Uterus (tissue), 4 donors: Measurements from ENCODE around the gene CA6. TPM values are rescaled to one million over a fixed set of nuclear protein-coding genes. Genes with fewer than 3 reads are reported as not detected.

Experiments used
- DNase-seq, 2 donors: peaks; one replicate each; pipeline ENCODE4 v3.0.0-alpha.2; 2019 to 2020
- H3K27ac ChIP-seq, 2 donors: fragments of 200-600 bp; sonication (generic); 1 replicate in 1 of 2; 2 replicates in 1 of 2; pipeline ENCODE4 v1.5.1; 2016 to 2018
- H3K27me3 ChIP-seq, 2 donors: fragments of 200-600 bp; sonication (generic); one replicate each; pipeline ENCODE4 v1.5.1; 2018 to 2019; ENCODE audit warnings: control low read depth in 1 of 2
- H3K36me3 ChIP-seq, 2 donors: fragments of 200-600 bp; sonication (generic); one replicate each; pipeline ENCODE4 v1.5.1; 2019; ENCODE audit warnings: control low read depth in 1 of 2
- H3K4me1 ChIP-seq, 2 donors: fragments of 200-600 bp; sonication (generic); one replicate each; pipeline ENCODE4 v1.5.1; 2018 to 2019; ENCODE audit warnings: control low read depth in 1 of 2
- H3K4me3 ChIP-seq, 2 donors: fragments of 200-600 bp; sonication (generic); 1 replicate in 1 of 2; 2 replicates in 1 of 2; pipeline ENCODE4 v1.5.1; 2018 to 2019; ENCODE audit warnings: mild to moderate bottlenecking in 1 of 2
- H3K9me3 ChIP-seq, 2 donors: fragments of 200-600 bp; sonication (generic); one replicate each; pipeline ENCODE4 v1.5.1; 2019; ENCODE audit warnings: control low read depth in 1 of 2
- POLR2A ChIP-seq, 2 donors: fragments of 450-650 bp; IDR thresholded peaks; one replicate each; pipeline ENCODE4 v1.6.1; 2016; ENCODE audit warnings: antibody characterized with exemption in 2 of 2, mild to moderate bottlenecking in 1 of 2, moderate library complexity in 1 of 2
- intact Hi-C: fragments of 100-400 bp; cut with DNase I; formaldehyde crosslinking; loops from one replicate; pipeline ENCODE4 v1.15.1; 2023; ENCODE audit warnings: low total_unique reads
- total RNA-seq, 4 donors: library from RNA; depleted of rRNA in 3 of 4; stranded (reverse); fragments of >200 nt in 3 of 4; gene quantifications; one replicate each; pipeline versions ENCODE4 v1.1.0 to v1.2.4, GENCODE V29; 2014 to 2023
- TF ChIP-seq, protein P1 (sequence below), 4 experiments: fragments of 200-600 bp in 2 of 4; fragments of 450-650 bp in 2 of 4; sonication (generic) in 2 of 4; IDR thresholded peaks; one replicate each; pipeline ENCODE4 v1.5.1; 2016 to 2019; ENCODE audit warnings: antibody characterized with exemption in 4 of 4, mild to moderate bottlenecking in 2 of 4, moderate library complexity in 1 of 4
- donor health status: DM: yes; HTN: yes; CAD: no.

CA6 gene
- total RNA-seq, 4 donors from 2014 or later, result not detected

DNA sequence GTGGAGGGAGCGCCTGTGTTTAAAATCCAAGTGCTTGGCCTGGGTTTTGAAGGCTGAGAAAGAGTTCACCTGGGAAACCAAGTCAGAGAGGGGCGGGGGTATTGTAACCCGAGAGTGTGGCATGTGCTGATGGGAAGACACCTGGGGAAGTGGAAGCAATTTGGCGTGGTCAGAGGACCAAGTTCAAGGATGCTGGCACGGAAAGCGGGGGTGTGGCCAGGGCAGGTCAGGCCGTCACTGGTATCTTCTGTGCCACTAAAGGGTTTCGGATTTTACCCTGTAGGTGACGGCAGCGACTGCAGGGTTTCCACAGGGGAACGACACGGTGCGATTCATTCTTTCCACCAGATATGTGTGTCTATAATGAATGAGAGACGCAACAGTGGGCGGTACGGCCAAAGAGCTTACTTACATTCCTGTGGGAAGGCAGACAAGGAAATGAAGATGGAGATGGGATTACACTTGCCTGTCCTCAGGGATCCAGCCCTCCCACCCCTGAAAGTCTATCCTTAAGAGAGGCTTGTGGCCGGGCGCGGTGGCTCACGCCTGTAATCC, 31.3 kb downstream of the CA6 start:
- Histone ChIP-seq H3K4me1 (no peaks in the 10 kb centered on the region), H3K9me3 (no peaks in the 10 kb centered on the region), H3K27ac (no peak overlapping the region), H3K36me3 (no peaks in the 10 kb centered on the region), H3K27me3 (no peaks in the 10 kb centered on the region), H3K4me3 (no peak overlapping the region)
- intact Hi-C loops, result no loop called here
- no peak for DNase-seq
- TF ChIP-seq, protein P1, sequence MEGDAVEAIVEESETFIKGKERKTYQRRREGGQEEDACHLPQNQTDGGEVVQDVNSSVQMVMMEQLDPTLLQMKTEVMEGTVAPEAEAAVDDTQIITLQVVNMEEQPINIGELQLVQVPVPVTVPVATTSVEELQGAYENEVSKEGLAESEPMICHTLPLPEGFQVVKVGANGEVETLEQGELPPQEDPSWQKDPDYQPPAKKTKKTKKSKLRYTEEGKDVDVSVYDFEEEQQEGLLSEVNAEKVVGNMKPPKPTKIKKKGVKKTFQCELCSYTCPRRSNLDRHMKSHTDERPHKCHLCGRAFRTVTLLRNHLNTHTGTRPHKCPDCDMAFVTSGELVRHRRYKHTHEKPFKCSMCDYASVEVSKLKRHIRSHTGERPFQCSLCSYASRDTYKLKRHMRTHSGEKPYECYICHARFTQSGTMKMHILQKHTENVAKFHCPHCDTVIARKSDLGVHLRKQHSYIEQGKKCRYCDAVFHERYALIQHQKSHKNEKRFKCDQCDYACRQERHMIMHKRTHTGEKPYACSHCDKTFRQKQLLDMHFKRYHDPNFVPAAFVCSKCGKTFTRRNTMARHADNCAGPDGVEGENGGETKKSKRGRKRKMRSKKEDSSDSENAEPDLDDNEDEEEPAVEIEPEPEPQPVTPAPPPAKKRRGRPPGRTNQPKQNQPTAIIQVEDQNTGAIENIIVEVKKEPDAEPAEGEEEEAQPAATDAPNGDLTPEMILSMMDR (IDR thresholded peaks at IDR 0.05), result no peak
- TF ChIP-seq POLR2A (IDR thresholded peaks at IDR 0.05), result no peak

DNA sequence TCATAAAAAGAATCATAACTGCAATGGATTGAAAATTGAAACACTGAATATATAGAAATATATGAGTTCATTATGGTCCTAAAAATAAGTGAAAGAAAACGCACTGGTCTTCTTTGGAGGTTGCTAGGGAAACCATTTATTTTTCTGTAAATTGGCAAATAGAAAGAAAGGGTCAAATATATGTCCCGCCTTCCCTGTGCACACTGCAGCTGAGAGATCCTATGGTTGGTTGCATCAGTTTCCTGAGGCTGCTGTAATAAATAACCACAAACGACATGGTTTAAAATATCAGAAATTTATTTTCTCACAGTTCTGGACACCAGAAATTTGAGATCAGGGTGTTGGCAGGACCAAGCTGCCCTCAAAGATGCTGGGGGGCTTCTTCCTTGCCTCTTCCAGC, 35.0 kb downstream of the CA6 start:
- H3K4me3 ChIP-seq, result no peak overlapping the region
- TF ChIP-seq, protein P1 (IDR thresholded peaks at IDR 0.05), result no peak
- TF ChIP-seq POLR2A (IDR thresholded peaks at IDR 0.05), result no peak
- H3K4me1 ChIP-seq, result no peaks in the 10 kb centered on the region
- H3K27me3 ChIP-seq, result no peaks in the 10 kb centered on the region
- no peak for DNase-seq
- no peaks in the 10 kb centered on the region for H3K9me3 ChIP-seq
- no peaks in the 10 kb centered on the region for H3K36me3 ChIP-seq
- H3K27ac ChIP-seq, result no peak overlapping the region
- intact Hi-C loops, result no loop called here

DNA sequence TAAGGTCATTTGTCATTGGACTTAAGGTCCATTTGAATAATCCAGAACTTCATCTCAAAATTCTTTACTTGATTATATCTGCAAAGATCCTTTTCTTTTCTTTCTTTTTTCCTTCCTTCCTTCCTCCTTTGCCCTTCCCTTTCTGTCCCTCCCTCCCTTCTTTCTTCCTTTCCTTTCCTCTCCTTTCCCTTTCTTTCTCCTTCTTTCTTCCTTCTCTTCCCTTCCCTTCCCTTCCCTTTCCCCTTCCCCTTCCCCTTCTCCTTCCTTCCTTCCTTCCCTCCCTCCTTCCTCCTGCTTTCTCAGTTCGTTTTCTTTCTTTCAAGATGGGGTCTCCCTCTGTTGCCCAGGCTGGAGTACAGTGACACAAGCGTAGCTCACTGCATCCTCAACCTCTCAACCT, 35.5 kb downstream of the CA6 start:
- no peaks in the 10 kb centered on the region for H3K27me3 ChIP-seq
- H3K9me3 ChIP-seq, result no peaks in the 10 kb centered on the region
- no peak for DNase-seq
- no peak overlapping the region for H3K4me3 ChIP-seq
- intact Hi-C loops, result no loop called here
- H3K27ac ChIP-seq, result no peak overlapping the region
- no peaks in the 10 kb centered on the region for H3K36me3 ChIP-seq
- TF ChIP-seq POLR2A (IDR thresholded peaks at IDR 0.05), result no peak
- no peaks in the 10 kb centered on the region for H3K4me1 ChIP-seq

DNA sequence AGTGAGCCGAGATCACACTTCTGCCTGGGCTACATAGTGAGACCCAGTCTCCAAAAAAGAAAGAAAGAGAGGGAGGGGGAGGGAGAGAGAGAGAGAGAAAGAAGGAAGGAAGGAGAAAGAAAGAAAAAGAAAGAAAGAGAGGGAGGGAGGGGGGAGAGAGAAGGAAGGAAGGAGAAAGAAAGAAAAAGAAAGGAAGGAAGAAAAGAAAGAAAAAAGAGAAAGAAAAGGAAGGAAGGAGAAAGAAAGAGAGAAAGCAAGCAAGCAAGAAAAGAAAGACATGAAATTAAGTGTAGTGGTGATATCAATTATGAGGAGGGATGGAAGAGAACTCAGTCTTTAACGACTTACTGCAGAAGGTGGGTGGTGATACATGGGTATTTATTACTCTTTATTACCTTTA, 38.5 kb downstream of the CA6 start:
- H3K27ac ChIP-seq, result no peak overlapping the region
- intact Hi-C loops, result no loop called here
- no peaks in the 10 kb centered on the region for H3K4me1 ChIP-seq
- DNase-seq, result no peak
- no peaks in the 10 kb centered on the region for H3K36me3 ChIP-seq
- no peaks in the 10 kb centered on the region for H3K27me3 ChIP-seq
- H3K9me3 ChIP-seq, result no peaks in the 10 kb centered on the region
- TF ChIP-seq, protein P1 (IDR thresholded peaks at IDR 0.05), result no peak
- TF ChIP-seq POLR2A (IDR thresholded peaks at IDR 0.05), result no peak
- H3K4me3 ChIP-seq, result no peak overlapping the region

DNA sequence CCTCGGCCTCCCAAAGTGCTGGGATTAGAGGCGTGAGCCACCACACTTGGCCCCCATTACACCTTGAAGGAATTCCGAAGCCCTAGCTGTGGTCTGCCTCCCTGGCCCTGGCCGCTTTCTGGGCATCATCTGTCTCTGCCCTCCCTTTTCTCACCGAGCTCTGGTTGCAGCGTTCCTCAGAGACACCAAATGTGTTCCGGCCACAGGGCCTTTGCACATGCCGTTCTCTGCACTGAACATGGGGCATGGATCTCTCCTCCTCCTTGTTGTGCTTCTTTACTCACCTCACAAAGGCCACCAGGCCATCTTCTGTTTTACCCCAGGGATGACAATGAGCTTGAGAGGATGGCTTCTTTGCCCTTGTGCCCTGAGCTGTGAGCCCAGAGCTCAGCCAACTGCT, 39.3 kb downstream of the CA6 start:
- H3K9me3 ChIP-seq, result no peaks in the 10 kb centered on the region
- H3K4me1 ChIP-seq, result no peaks in the 10 kb centered on the region
- H3K4me3 ChIP-seq, result no peak overlapping the region
- TF ChIP-seq POLR2A (IDR thresholded peaks at IDR 0.05), result no peak
- TF ChIP-seq, protein P1 (IDR thresholded peaks at IDR 0.05), result no peak
- no peak overlapping the region for H3K27ac ChIP-seq
- H3K27me3 ChIP-seq, result no peaks in the 10 kb centered on the region
- no peaks in the 10 kb centered on the region for H3K36me3 ChIP-seq
- intact Hi-C loops, result no loop called here
- no peak for DNase-seq
